ENCODE measurements around the gene SPRYD3. TPM values are rescaled to one million over a fixed set of nuclear protein-coding genes. Genes with fewer than 3 reads are reported as not detected.
"Not testable (repeated sequence)": the region's sequence is repeated elsewhere in the genome, so short reads cannot be mapped to it uniquely, and the experiment has no call there.

The SPRYD3 gene
- total RNA-seq, 1 donor from 2014 or later: 32.3 TPM

DNA sequence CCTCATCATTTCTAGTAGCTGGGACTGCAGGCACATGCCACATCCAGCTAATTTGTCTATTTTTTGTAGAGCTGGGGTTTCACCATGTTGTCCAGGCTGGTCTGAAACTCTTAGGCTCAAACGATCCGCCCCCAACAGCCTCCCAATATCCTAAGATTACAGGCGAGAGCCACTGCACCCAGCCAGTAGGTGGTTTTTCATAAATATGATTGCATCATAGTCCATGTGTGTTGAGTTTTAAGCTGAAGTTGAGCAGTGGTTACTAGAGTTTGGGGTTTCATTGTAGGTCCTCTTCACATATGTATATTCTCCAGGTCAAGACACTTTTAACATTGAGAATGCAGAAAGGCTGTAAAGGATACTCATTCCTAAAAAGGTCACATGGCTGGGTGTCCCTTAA, 42.4 kb downstream of the SPRYD3 start:
- TF ChIP-seq, protein P1, sequence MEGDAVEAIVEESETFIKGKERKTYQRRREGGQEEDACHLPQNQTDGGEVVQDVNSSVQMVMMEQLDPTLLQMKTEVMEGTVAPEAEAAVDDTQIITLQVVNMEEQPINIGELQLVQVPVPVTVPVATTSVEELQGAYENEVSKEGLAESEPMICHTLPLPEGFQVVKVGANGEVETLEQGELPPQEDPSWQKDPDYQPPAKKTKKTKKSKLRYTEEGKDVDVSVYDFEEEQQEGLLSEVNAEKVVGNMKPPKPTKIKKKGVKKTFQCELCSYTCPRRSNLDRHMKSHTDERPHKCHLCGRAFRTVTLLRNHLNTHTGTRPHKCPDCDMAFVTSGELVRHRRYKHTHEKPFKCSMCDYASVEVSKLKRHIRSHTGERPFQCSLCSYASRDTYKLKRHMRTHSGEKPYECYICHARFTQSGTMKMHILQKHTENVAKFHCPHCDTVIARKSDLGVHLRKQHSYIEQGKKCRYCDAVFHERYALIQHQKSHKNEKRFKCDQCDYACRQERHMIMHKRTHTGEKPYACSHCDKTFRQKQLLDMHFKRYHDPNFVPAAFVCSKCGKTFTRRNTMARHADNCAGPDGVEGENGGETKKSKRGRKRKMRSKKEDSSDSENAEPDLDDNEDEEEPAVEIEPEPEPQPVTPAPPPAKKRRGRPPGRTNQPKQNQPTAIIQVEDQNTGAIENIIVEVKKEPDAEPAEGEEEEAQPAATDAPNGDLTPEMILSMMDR (IDR thresholded peaks at IDR 0.05; ENCODE audit: insufficient read depth, low read length, poor library complexity, severe bottlenecking): no peak
- H3K36me3 ChIP-seq (ENCODE audit: control insufficient read depth, insufficient read depth, low read length): peaks cover 4% of the 10 kb centered on the region
- H3K4me3 ChIP-seq (ENCODE audit: low read depth, low read length): no peak overlapping the region
- H3K27me3 ChIP-seq (ENCODE audit: control insufficient read depth, insufficient read depth, low read length): no peaks in the 10 kb centered on the region
- DNase-seq (ENCODE audit: low read depth): no peak

DNA sequence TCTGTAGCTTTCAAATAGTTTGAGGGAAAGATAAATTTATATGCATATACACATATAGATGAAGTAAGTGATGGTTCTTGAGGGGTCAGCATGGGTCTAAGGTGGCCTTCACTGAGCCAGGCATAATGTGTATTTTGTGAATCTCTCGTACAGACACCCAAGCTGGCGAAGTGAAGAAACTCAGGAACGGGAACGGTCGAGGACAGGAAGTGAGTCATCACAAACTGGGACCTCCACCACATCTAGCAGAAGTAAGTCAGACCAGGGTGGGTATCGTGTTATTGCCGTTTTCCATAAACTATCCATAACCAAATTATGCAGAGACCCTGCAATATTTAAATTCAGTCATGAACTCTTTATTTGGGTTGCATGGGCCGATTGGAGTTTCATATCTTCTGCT, 44.7 kb downstream of the SPRYD3 start:
- peaks cover 6% of the 10 kb centered on the region for H3K36me3 ChIP-seq (ENCODE audit: control insufficient read depth, insufficient read depth, low read length)
- TF ChIP-seq, protein P1 (IDR thresholded peaks at IDR 0.05; ENCODE audit: insufficient read depth, low read length, poor library complexity, severe bottlenecking): no peak

DNA sequence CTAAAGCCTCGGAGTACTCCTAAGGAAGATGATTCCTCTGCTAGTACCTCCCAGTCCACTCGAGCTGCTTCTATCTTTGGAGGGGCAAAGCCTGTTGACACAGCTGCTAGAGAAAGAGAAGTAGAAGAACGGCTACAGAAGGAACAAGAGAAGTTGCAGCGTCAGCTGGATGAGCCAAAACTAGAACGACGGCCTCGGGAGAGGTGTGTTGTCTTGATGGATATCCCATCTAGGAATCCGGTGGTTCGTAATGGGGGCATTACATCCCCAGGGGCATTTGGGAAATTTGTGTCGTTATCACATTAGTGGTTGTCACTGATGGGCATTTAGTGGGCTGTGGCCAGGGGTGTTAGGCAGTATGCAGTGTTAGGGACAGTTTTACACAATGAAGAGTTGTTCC, 45.4 kb downstream of the SPRYD3 start:
- not testable (repeated sequence) for H3K4me3 ChIP-seq (ENCODE audit: low read depth, low read length); DNase-seq (ENCODE audit: low read depth); H3K36me3 ChIP-seq (ENCODE audit: control insufficient read depth, insufficient read depth, low read length); H3K27me3 ChIP-seq (ENCODE audit: control insufficient read depth, insufficient read depth, low read length)

More for the DNA sequence above, 44.7 kb downstream of the SPRYD3 start:
- Histone ChIP-seq H3K4me3 (ENCODE audit: low read depth, low read length) (no peak overlapping the region), H3K27me3 (ENCODE audit: control insufficient read depth, insufficient read depth, low read length) (no peaks in the 10 kb centered on the region)
- no peak for DNase-seq (ENCODE audit: low read depth)

DNA sequence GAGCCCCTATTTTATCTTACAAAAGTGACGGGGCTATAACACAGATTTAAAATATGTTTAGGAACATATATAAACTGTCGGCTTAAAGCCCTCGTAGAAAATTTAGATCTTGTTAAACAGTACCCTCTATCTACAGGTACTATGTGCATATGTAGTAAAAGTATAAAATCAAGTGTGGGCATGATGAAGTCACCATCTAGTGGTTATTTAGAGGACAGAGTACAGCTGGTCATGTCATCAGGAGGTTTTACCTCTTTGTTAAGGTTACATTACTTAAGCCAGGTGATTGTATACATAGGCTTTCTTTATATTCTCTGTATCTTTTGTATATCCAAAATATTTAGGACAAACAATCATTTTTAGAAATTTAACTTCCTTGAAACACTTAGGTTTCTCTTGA, 47.6 kb downstream of the SPRYD3 start:
- peaks cover 5% of the 10 kb centered on the region for H3K36me3 ChIP-seq (ENCODE audit: control insufficient read depth, insufficient read depth, low read length)
- TF ChIP-seq, protein P1 (IDR thresholded peaks at IDR 0.05; ENCODE audit: insufficient read depth, low read length, poor library complexity, severe bottlenecking): no peak
- no peak for DNase-seq (ENCODE audit: low read depth)
- H3K4me3 ChIP-seq (ENCODE audit: low read depth, low read length): no peak overlapping the region
- no peaks in the 10 kb centered on the region for H3K27me3 ChIP-seq (ENCODE audit: control insufficient read depth, insufficient read depth, low read length)

DNA sequence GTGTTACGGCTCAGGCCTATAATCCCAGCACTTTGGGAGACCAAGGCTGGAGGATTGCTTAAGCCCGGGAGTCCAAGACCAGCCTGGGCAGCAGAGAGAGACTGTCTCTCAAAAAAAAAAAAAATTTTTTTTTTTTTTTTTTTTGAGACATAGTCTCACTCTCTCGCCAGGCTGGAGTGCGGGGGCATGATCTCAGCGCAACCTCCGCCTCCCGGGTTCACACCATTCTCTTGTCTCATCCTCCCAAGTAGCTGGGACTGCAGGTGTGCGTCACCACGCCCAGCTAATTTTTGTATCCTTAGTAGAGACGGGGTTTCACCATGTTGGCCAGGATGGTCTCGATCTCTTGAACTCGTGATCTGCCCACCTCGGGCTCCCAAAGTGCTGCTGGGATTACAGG, 52.2 kb downstream of the SPRYD3 start:
- H3K4me3 ChIP-seq (ENCODE audit: low read depth, low read length); H3K36me3 ChIP-seq (ENCODE audit: control insufficient read depth, insufficient read depth, low read length); DNase-seq (ENCODE audit: low read depth); H3K27me3 ChIP-seq (ENCODE audit: control insufficient read depth, insufficient read depth, low read length): not testable (repeated sequence)

DNA sequence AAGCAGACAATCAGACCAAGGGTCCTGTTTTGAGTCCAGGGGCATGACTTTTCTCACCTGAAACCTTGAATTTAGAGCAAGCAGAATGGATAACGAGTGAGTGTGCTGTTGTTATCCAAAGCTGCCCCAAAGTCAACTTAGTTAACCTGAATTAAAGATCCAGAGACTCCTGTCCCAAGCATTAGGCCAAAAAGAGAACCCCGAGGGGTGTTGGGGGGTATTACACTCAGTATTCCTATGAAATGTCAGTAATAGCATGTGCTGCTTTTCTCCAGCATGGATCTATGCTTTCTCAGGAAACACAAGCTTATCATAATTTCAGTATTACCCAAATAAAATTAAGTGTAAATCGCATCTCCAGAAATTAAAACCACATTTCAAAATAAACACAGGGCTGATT, 53.9 kb downstream of the SPRYD3 start:
- peaks cover 1% of the 10 kb centered on the region for H3K36me3 ChIP-seq (ENCODE audit: control insufficient read depth, insufficient read depth, low read length)
- no peak for DNase-seq (ENCODE audit: low read depth)
- H3K27me3 ChIP-seq (ENCODE audit: control insufficient read depth, insufficient read depth, low read length): no peaks in the 10 kb centered on the region
- TF ChIP-seq, protein P1 (IDR thresholded peaks at IDR 0.05; ENCODE audit: insufficient read depth, low read length, poor library complexity, severe bottlenecking): peak; percentile 5
- H3K4me3 ChIP-seq (ENCODE audit: low read depth, low read length): no peak overlapping the region

DNA sequence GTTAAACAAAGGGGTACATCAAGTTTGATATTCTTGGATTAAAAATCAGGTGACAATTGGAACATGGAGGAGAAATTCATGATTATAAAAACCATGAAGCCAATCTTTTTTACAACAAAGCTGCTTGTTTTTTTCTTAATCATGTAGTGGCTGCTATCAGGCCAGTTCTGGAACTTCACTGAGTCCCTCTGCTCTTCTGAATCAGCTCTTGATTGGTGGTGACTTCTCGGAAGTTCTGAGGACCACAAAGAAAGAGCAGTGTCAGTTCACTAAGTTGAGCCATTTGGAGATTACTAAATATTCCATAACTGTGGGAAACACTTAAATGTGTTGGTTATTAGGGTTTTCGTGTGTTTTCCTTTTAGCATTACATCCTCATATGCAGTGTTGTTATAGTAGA, 64.5 kb downstream of the SPRYD3 start:
- DNase-seq (ENCODE audit: low read depth): no peak
- TF ChIP-seq, protein P1 (IDR thresholded peaks at IDR 0.05; ENCODE audit: insufficient read depth, low read length, poor library complexity, severe bottlenecking): no peak
- Histone ChIP-seq H3K36me3 (ENCODE audit: control insufficient read depth, insufficient read depth, low read length) (no peaks in the 10 kb centered on the region), H3K4me3 (ENCODE audit: low read depth, low read length) (no peak overlapping the region), H3K27me3 (ENCODE audit: control insufficient read depth, insufficient read depth, low read length) (no peaks in the 10 kb centered on the region)

Other genes with a start within 250 kb of the SPRYD3 start
- gene KRT79, start 245.1 kb downstream of the SPRYD3 start, total RNA-seq: not detected in 2 replicates
- not detected in 2 replicates for gene KRT78, start 230.4 kb downstream of the SPRYD3 start, total RNA-seq
- 1,322 and 1,341 TPM in 2 replicates for gene KRT8, start 174.3 kb downstream of the SPRYD3 start, total RNA-seq
- 1,751 and 1,904 TPM in 2 replicates for gene KRT18, start 130.3 kb downstream of the SPRYD3 start, total RNA-seq
- gene EIF4B, start 72.9 kb downstream of the SPRYD3 start, total RNA-seq: 484 and 526 TPM in 2 replicates
- gene TNS2, start 29.3 kb downstream of the SPRYD3 start, total RNA-seq: 3.8 and 10.1 TPM in 2 replicates
- gene IGFBP6, start 18.3 kb upstream of the SPRYD3 start, total RNA-seq: 21.4 and 33.7 TPM in 2 replicates
- gene SOAT2, start 24.1 kb upstream of the SPRYD3 start, total RNA-seq: 0.07 TPM in 1 of 2 replicates, not detected in the other
- 9.1 and 9.9 TPM in 2 replicates for gene ZNF740, start 101.3 kb upstream of the SPRYD3 start, total RNA-seq
- gene CSAD, start 101.5 kb upstream of the SPRYD3 start, total RNA-seq: 5.3 and 9.1 TPM in 2 replicates
- 0.75 and 1.6 TPM in 2 replicates for gene ITGB7, start 127.9 kb upstream of the SPRYD3 start, total RNA-seq
- gene RARG, start 152.8 kb upstream of the SPRYD3 start, total RNA-seq: 6.1 and 6.9 TPM in 2 replicates
- 2.2 and 4.0 TPM in 2 replicates for gene ESPL1, start 188.9 kb upstream of the SPRYD3 start, total RNA-seq
- 291 and 301 TPM in 2 replicates for gene PFDN5, start 216.2 kb upstream of the SPRYD3 start, total RNA-seq
- 73.1 and 75.3 TPM in 2 replicates for gene MYG1, start 220.3 kb upstream of the SPRYD3 start, total RNA-seq
- gene AAAS, start 242.2 kb upstream of the SPRYD3 start, total RNA-seq: 56.3 and 62.3 TPM in 2 replicates

All from kidney epithelial cell (primary cell).